GM12891 (cell line): ENCODE results near the gene SCARF2.

Experiments
- POLR2A ChIP-seq: IDR thresholded peaks from 2 replicates; pipeline ENCODE4 v1.6.1; 2011; ENCODE audit warnings: low read depth, low read length, control low read depth
- POLR2AphosphoS5 ChIP-seq: IDR thresholded peaks from 2 replicates; pipeline ENCODE4 v1.6.1; 2011; ENCODE audit warnings: low read depth, low read length, control low read depth
- SPI1 ChIP-seq: IDR thresholded peaks from 2 replicates; pipeline ENCODE4 v1.6.1; 2011; ENCODE audit warnings: low read depth, low read length, control low read depth
- TAF1 ChIP-seq: IDR thresholded peaks from 2 replicates; pipeline ENCODE4 v1.6.1; 2011; ENCODE audit warnings: low read depth, low read length, control low read depth

- TF ChIP-seq TAF1 (no peak), POLR2A (no peak), POLR2AphosphoS5 (no peak), SPI1 (no peak)
Measured at GRCh38 chr22:20439928-20440575, 2.4 kb upstream of the SCARF2 start.
